K562 (cell line): Measurements from ENCODE around the gene ECM1. TPM values are rescaled to one million over a fixed set of nuclear protein-coding genes. Genes with fewer than 3 reads are reported as not detected.

Experiments
- BMI1 ChIP-seq: fragments of 150-350 bp; IDR thresholded peaks from 2 replicates; pipeline ENCODE4 v1.6.1; 2014; ENCODE audit warnings: low read length
- CBFB ChIP-seq: sonication (generic); formaldehyde crosslinking; IDR thresholded peaks from 2 replicates; pipeline ENCODE4 v1.4.0; 2020; ENCODE audit warnings: mild to moderate bottlenecking, missing genetic modification reagents
- CTCF ChIP-seq, 3 experiments: IDR thresholded peaks in 2 of 3; conservative IDR thresholded peaks in 1 of 3; 2 replicates each; pipeline ENCODE4 v1.5.1; 2011 to 2012; ENCODE audit warnings: low read length in 3 of 3, mild to moderate bottlenecking in 3 of 3, control low read depth in 2 of 3, improper control_type of control experiment in 1 of 3, inconsistent platforms in 1 of 3, low read depth in 1 of 3, mixed read lengths in 1 of 3, moderate library complexity in 1 of 3; ENCODE audit not compliant: insufficient read depth in 2 of 3
- ERF ChIP-seq: fragments of 450-650 bp; formaldehyde crosslinking; IDR thresholded peaks from 2 replicates; pipeline ENCODE4 v1.4.0; 2020; ENCODE audit warnings: mild to moderate bottlenecking, mixed read lengths
- ETV1 ChIP-seq: fragments of 450-650 bp; conservative IDR thresholded peaks from 2 replicates; pipeline ENCODE4 v1.6.1; 2016; ENCODE audit warnings: missing genetic modification characterization, control low read depth, low read depth, missing compliant biosample characterization
- MTA2 ChIP-seq: fragments of 450-650 bp; IDR thresholded peaks from 2 replicates; pipeline ENCODE4 v1.6.1; 2016; ENCODE audit warnings: low read depth
- NFYB ChIP-seq: IDR thresholded peaks from 2 replicates; pipeline ENCODE4 v1.6.1; 2011; ENCODE audit warnings: mild to moderate bottlenecking, moderate library complexity; ENCODE audit not compliant: insufficient read length; ENCODE audit errors: extremely low read depth
- PHB2 ChIP-seq: fragments of 450-650 bp; IDR thresholded peaks from 2 replicates; pipeline ENCODE4 v1.6.1; 2017; ENCODE audit warnings: low read depth
- PKNOX1 ChIP-seq: fragments of 450-650 bp; IDR thresholded peaks from 2 replicates; pipeline ENCODE4 v1.6.1; 2016
- RBFOX2 ChIP-seq: fragments of 200-400 bp; formaldehyde crosslinking; IDR thresholded peaks from 2 replicates; pipeline ENCODE4 v1.6.1; 2017; ENCODE audit warnings: low read depth, mild to moderate bottlenecking, low read length, moderate library complexity
- SP1 ChIP-seq: sonication (generic); formaldehyde crosslinking; IDR thresholded peaks from 2 replicates; pipeline ENCODE4 v1.8.1; 2022; ENCODE audit warnings: mild to moderate bottlenecking, missing genetic modification reagents
- TOE1 ChIP-seq, 2 experiments: fragments of 450-650 bp in 1 of 2; sonication (generic) in 1 of 2; formaldehyde crosslinking in 1 of 2; IDR thresholded peaks; 2 replicates each; pipeline versions ENCODE4 v1.7.1 to v1.8.0; 2016 to 2022; ENCODE audit warnings: borderline replicate concordance in 2 of 2, mild to moderate bottlenecking in 2 of 2, antibody characterized with exemption in 1 of 2, inconsistent platforms in 1 of 2, low read depth in 1 of 2, missing genetic modification reagents in 1 of 2, moderate library complexity in 1 of 2
- ZNF175 ChIP-seq: fragments of 200-800 bp; sonication (Bioruptor generic); IDR thresholded peaks from 2 replicates; pipeline ENCODE4 v1.6.1; 2016; ENCODE audit warnings: low read depth, mild to moderate bottlenecking, missing genetic modification characterization, missing compliant biosample characterization
- ZNF551 ChIP-seq: fragments of 250-450 bp; sonication (Bioruptor Pico); IDR thresholded peaks from 2 replicates; pipeline ENCODE4 v1.5.0; 2021; ENCODE audit warnings: mild to moderate bottlenecking, moderate library complexity
- ZNF79 ChIP-seq: fragments of 250-450 bp; sonication (Bioruptor Pico); IDR thresholded peaks from 2 replicates; pipeline ENCODE4 v1.4.0; 2020; ENCODE audit warnings: low read depth, mild to moderate bottlenecking, moderate library complexity
- polyA plus RNA-seq, 8 experiments: library from polyadenylated mRNA; depleted of rRNA in 4 of 8; stranded (reverse) in 5 of 8; unstranded in 3 of 8; fragments of >200 nt; fragmentation: Nextera tagmentation in 2 of 8; fragmentation: Illumina TruSeq in 1 of 8; extraction: Ambion mirVana in 2 of 8; extraction: Trizol in 1 of 8; gene quantifications; 2 replicates each; pipeline versions ENCODE4 v1.2.1 to v1.2.3, GENCODE V29; 2011 to 2014; ENCODE audit warnings: inconsistent platforms in 1 of 8, missing spikeins in 1 of 8
- total RNA-seq, 7 experiments: library from RNA; depleted of rRNA in 6 of 7; stranded (reverse); fragments of >200 nt in 6 of 7; fragmentation: Illumina TruSeq in 2 of 7; extraction: Trizol in 2 of 7; gene quantifications; 2 replicates each; pipeline versions ENCODE4 v1.2.1 to v1.2.3, GENCODE V29; 2011 to 2021; ENCODE audit warnings: low replicate concordance in 1 of 7
- TF ChIP-seq, protein P1 (sequence below), 2 experiments: fragments of 450-650 bp in 1 of 2; sonication (generic) in 1 of 2; formaldehyde crosslinking in 1 of 2; IDR thresholded peaks in 1 of 2; conservative IDR thresholded peaks in 1 of 2; 2 replicates each; pipeline versions ENCODE4 v1.6.1 to v1.8.1; 2016 to 2023; ENCODE audit warnings: mild to moderate bottlenecking in 2 of 2, moderate library complexity in 2 of 2, inconsistent platforms in 1 of 2, missing genetic modification reagents in 1 of 2

The ECM1 gene
- total and polyA plus RNA-seq, 9 of the 15 experiments (the other 6 are each of a cell fraction or from before 2014, with no cell fraction given) = 6.6 to 52.2 (median 12.8) TPM

DNA sequence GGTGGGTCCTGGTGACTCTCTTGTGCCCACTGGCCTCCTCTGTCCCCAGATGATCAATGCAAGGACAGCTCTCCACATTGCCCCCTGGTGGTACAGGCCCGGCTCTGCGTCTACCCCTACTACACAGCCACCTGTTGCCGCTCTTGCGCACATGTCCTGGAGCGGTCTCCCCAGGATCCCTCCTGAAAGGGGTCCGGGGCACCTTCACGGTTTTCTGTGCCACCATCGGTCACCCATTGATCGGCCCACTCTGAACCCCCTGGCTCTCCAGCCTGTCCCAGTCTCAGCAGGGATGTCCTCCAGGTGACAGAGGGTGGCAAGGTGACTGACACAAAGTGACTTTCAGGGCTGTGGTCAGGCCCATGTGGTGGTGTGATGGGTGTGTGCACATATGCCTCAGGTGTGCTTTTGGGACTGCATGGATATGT lies 52.1 kb downstream of the ECM1 start (continued):
- TF ChIP-seq TOE1 (IDR thresholded peaks at IDR 0.05; ENCODE audit: borderline replicate concordance) (no peak; the same call in 1 of the 2 replicates), TOE1 (CRISPR knock-in tag; IDR thresholded peaks at IDR 0.05; ENCODE audit: borderline replicate concordance, low read depth) (no peak), CBFB (CRISPR knock-in tag) (no peak), ERF (CRISPR knock-in tag) (no peak), RBFOX2 (peak; percentile 41; the same call in 1 of the 2 replicates), ETV1 (tag) (no peak), ZNF175 (no peak), SP1 (CRISPR knock-in tag) (0 out of 2 replicates have a peak, but pooled peaks have one; percentile 33), BMI1 (no peak), NFYB (no peak), ZNF551 (CRISPR knock-in tag) (no peak), PKNOX1 (0 out of 2 replicates have a peak, but pooled peaks have one; percentile 14), PHB2 (no peak), MTA2 (no peak), CTCF (IDR thresholded peaks at IDR 0.05 in 2 of 3, conservative IDR thresholded peaks at IDR 0.05 in 1 of 3; ENCODE audit: insufficient read depth in 2 of 3, low read depth in 1 of 3, low read length in 3 of 3) (peak; percentile 86 to 95 (median 92)), ZNF79 (no peak)
- TF ChIP-seq, protein P1, sequence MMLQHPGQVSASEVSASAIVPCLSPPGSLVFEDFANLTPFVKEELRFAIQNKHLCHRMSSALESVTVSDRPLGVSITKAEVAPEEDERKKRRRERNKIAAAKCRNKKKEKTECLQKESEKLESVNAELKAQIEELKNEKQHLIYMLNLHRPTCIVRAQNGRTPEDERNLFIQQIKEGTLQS (IDR thresholded peaks at IDR 0.05) = no peak
- TF ChIP-seq, protein P1 (CRISPR knock-in tag; conservative IDR thresholded peaks at IDR 0.05) = no peak
